ENCODE results near the gene SBF2.
"Not testable (repeated sequence)": the region's sequence is repeated elsewhere in the genome, so short reads cannot be mapped to it uniquely, and the experiment has no call there.

The SBF2 gene

GRCh38 chr11:10282117-10282516 is 11.9 kb downstream of the SBF2 start:
- no peak overlapping the region for H3K4me3 ChIP-seq (ENCODE audit: low read length)
- no peak for TF ChIP-seq ZNF274 (IDR thresholded peaks at IDR 0.05; ENCODE audit: low read depth, low read length)

DNA sequence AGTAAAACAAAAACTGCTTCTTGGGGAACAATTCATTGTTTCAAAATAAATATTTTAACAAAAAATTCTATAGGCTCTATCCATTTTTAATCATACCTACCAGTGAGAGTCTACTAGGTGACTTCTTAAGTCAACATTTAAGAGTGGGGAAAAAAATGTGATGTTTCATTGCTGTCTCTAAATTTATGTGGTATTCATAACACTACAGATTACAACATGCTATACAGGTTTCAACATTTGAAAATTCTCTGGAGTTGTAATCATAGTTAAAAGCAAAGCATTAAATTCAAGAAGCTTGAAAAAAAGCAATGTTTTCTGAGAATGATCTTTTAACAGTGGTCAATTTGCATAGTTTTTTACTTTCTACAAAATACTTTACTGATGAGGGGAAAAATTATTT is 18.3 kb downstream of the SBF2 start:
- H3K4me3 ChIP-seq (ENCODE audit: low read length) = no peak overlapping the region
- no peak for TF ChIP-seq ZNF274 (IDR thresholded peaks at IDR 0.05; ENCODE audit: low read depth, low read length)

- no peak overlapping the region for H3K4me3 ChIP-seq (ENCODE audit: low read length)
- no peak for TF ChIP-seq ZNF274 (IDR thresholded peaks at IDR 0.05; ENCODE audit: low read depth, low read length)
Observed at GRCh38 chr11:10274726-10275125, 19.3 kb downstream of the SBF2 start.

DNA sequence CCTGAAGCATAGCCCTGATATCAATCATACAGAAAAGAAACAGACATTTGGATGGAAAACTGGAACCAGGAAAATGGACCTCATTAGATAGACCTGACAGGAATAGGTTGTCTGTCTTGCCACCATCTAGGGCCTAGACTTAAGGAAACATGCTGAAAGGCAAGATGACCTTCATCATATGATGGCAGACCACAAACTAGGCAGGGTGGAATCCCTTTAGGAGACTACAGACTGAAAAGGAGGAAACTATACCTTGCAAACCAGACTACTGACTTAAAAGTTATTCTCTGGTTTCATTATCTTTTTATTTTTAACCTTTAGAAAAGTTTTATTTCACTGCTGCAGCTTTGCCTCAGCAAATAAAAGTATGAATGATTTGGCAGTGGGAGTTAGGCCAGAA is 20.3 kb downstream of the SBF2 start:
- TF ChIP-seq ZNF274 (IDR thresholded peaks at IDR 0.05; ENCODE audit: low read depth, low read length) = no peak

GRCh38 chr11:10272132-10272531 is 21.9 kb downstream of the SBF2 start:
- no peak overlapping the region for H3K4me3 ChIP-seq (ENCODE audit: low read length)
- no peak for TF ChIP-seq ZNF274 (IDR thresholded peaks at IDR 0.05; ENCODE audit: low read depth, low read length)

More for the DNA sequence above, 20.3 kb downstream of the SBF2 start:
- H3K4me3 ChIP-seq (ENCODE audit: low read length) = no peak overlapping the region

DNA sequence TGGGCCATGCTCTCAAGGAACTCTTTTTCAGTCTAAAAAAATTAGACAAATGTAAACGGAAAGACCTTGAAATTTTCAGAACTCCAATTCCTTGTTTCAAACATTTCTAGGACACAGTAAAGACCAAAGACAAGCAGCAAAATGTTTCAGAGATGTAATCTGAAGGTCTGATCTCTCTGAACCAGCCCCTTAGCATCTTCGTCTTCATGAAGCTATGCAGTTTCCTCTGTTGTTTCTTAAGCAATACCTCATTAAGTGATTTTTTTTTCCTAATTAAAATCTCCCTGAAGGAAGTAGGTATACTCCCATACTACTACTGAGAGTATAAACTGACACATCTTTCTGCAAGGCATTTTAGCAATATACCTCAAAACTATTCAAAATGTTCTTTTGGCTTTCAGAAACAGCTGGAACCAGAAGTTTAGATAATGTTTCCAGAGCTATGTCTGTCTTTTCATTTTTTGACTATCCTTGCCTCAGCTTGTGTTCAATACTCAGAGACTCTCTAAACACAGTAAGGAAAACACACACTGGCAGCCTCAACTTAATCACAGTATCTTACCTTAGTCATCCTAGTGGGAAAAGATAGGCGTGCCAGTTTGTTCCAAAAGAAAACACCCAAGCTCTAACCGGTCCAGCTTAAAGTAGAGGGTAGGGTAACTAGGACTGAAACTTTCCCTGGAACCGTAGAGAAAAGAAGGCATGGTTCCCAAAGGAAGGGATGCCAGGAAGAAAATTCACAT is 25.1 kb downstream of the SBF2 start:
- no peak overlapping the region for H3K4me3 ChIP-seq (ENCODE audit: low read length)
- TF ChIP-seq ZNF274 (IDR thresholded peaks at IDR 0.05; ENCODE audit: low read depth, low read length) = no peak

DNA sequence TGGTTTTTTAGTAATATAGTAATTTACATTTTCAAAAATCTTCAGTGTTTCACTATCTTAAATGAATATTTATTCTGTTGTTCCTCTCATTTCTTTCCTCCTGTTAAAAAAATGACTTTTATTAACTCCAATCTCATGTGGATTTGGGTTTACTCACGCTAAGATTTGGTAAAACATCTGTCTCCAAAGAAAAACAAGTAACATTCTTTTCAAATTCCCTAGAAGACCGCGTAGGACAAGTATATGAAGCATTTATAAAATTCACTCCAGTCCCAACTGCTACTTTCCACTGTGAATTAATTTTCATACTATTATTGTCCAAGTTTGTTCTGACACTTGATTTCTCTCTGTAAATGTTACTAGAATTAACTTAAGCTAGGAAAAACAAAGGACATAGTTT is 26.2 kb downstream of the SBF2 start:
- TF ChIP-seq ZNF274 (IDR thresholded peaks at IDR 0.05; ENCODE audit: low read depth, low read length) = no peak
- no peak overlapping the region for H3K4me3 ChIP-seq (ENCODE audit: low read length)

- TF ChIP-seq ZNF274 (IDR thresholded peaks at IDR 0.05; ENCODE audit: low read depth, low read length) = no peak
- H3K4me3 ChIP-seq (ENCODE audit: low read length) = no peak overlapping the region
Observed at GRCh38 chr11:10265936-10266335, 28.1 kb downstream of the SBF2 start.

DNA sequence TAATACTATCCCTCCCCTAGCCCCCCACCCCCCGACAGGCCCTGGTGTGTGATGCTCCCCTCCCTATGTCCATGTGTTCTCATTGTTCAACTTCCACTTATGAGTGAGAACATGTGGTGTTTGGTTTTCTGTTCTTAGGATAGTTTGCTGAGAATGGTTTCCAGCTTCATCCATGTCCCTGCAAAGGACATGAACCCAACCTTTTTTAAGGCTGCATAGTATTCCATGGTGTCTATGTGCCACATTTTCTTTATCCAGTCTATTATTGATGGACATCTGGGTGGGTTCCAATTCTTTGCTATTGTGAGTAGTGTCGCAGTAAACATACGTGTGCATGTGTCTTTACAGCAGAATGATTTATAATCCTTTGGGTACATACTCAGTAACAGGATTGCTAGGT is 29.3 kb downstream of the SBF2 start:
- not testable (repeated sequence) for H3K4me3 ChIP-seq (ENCODE audit: low read length)

DNA sequence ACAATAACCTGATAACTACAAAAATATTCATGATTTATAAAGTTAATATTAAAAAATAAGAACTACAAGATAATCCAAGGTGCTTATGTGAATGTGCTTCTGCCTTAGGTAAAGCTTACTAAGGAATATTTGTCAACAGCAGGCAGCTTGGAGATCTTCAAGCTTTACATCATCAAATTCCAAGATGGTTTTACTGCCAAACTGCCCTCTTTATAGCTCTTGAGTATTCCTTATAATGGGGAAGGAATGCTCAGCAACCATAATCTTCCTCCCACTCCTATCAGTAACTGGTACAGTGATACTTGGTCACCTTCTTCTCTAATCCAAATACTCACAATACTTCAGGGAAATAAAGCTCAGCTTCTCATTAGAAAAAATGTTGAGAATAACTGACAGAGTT is 30.1 kb downstream of the SBF2 start:
- TF ChIP-seq ZNF274 (IDR thresholded peaks at IDR 0.05; ENCODE audit: low read depth, low read length) = no peak

DNA sequence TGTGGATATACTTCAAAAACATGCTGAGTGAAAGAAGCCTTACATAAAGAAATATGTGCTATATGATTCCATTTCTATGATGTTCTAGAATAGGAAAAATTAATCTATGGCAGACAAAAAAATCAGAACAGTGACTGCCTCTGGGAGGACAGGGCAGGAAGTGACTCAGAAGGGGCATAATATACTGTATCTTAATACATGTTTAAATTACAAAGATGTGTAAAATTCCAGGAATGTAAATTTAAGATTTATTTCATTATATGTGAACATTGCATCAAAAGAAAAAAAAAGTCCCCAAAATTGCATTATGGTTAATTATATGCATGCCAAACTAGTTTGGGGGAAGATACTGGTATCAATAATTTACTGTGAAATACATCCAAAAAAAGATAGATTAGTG is 32.2 kb downstream of the SBF2 start:
- TF ChIP-seq ZNF274 (IDR thresholded peaks at IDR 0.05; ENCODE audit: low read depth, low read length) = no peak
- H3K4me3 ChIP-seq (ENCODE audit: low read length) = no peak overlapping the region

More for the DNA sequence above, 30.1 kb downstream of the SBF2 start:
- no peak overlapping the region for H3K4me3 ChIP-seq (ENCODE audit: low read length)

- TF ChIP-seq ZNF274 (IDR thresholded peaks at IDR 0.05; ENCODE audit: low read depth, low read length) = no peak
- H3K4me3 ChIP-seq (ENCODE audit: low read length) = no peak overlapping the region
Observed at GRCh38 chr11:10257478-10257877, 36.5 kb downstream of the SBF2 start.

DNA sequence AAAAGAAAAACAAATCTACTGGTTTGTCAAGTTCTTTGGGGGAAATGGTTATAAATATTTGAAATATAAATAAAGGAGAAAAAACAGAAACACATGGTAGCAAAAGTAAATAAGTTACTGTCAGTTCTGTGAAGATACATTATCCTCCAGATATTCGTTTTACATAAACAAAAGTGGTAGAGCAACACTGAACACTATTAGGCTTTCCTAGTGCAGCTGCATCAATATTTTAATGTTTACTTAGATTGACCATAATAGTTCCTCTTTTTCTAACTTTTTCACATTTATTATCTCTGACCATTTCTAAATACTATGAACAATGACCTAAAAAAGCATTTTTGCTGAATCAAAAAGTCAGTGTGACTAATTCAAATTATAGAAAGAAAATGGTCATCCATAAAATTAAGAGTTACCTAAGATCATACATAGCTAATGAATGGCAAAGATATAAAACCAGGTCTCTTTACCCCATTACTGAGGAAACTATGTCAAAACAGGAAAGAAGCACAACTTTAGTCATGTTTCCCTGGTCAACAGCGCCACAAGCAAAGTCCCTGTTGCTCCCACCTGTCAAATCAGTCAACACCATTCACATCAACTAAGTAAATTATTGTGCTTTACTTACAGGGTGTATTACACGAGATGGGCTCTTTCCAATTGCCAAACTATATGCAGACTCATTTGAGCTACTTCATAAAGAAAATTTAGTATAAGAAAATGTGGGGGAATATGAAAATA is 38.5 kb downstream of the SBF2 start:
- TF ChIP-seq ZNF274 (IDR thresholded peaks at IDR 0.05; ENCODE audit: low read depth, low read length) = no peak
- no peak overlapping the region for H3K4me3 ChIP-seq (ENCODE audit: low read length)

GRCh38 chr11:10249448-10250131 is 44.4 kb downstream of the SBF2 start:
- not testable (repeated sequence) for H3K4me3 ChIP-seq (ENCODE audit: low read length)

DNA sequence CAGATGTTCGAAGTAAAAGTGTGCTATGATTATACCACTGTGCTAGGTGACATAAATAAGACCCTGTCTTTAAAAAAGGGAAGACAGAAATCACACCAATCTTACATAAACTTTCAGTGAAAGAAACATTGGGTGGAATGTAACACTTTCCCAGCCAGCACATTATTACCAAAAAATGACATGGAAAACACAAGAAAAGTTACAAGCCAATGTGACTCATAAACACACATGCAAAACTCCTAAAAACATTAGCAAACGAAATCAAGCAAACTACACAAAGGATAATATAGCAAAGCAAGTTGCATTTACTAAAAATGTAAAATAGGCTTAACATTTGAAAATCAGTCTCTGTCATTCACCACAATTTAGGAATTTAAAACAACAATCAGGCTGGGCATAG is 47.0 kb downstream of the SBF2 start:
- H3K4me3 ChIP-seq (ENCODE audit: low read length) = no peak overlapping the region
- no peak for TF ChIP-seq ZNF274 (IDR thresholded peaks at IDR 0.05; ENCODE audit: low read depth, low read length)
